Activated CD4-positive, alpha-beta T cell treated with anti-CD3 and anti-CD28 coated beads, Interleukin-2, amount 50 U/mL, for 48 hours (primary cell): ENCODE results near the gene SORL1-AS1.
"Not testable (repeated sequence)": the region's sequence is repeated elsewhere in the genome, so short reads cannot be mapped to it uniquely, and the experiment has no call there.

Source experiments
- DNase-seq, 2 experiments: peaks; one replicate each; pipeline ENCODE4 v3.0.0-alpha.2; 2020

SORL1-AS1 gene

DNA sequence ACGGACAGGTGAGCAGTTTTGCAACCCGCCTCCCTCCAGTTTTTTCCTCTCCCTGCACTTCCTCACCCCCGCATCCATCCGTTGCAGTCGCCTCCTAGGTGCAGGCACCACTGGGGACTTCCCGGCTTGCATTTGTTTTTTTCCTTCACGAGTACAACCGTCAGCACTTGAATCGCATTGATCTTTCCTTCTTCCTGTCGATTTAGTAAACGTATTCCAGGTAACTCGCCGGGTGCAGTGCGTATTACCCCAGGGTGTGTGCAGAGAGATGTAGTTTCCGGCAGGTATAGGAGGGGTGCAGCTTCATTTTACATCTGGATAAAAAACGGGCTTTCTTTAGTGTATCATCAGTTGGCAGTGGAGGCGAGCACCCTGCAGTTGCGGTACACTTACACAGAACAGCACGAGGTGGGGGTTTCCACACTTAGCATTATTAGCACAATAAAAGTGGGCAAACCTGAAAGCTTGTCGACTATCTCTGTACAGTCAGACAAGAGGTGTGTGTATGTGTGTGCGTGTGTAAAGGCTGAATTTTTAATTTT lies at the start of gene SORL1-AS1:
Gene SORL1-AS1 (minus strand): TSS at position 359 of the 542 bp plus-strand sequence.
- DNase-seq, result peak; percentile 49 to 63

DNA sequence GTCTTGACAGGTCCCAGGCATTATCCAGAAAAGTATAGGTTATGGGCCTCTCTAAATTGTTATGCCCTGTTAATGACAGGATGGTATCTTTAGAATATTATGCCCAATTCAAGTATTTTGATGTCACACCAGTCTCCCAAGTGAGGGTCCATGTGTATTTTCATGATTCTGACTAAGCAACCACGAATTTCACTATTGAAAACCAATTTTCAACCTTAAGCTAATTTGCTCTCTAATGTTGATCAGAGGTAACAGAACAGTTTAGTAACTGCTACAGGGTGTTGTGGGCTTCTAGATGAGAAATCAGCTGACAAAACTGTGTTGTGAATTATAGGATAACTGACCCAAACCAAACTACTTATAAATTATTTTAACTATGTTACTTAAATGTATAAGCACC lies 48.0 kb upstream of the SORL1-AS1 start:
- no peak for DNase-seq

DNA sequence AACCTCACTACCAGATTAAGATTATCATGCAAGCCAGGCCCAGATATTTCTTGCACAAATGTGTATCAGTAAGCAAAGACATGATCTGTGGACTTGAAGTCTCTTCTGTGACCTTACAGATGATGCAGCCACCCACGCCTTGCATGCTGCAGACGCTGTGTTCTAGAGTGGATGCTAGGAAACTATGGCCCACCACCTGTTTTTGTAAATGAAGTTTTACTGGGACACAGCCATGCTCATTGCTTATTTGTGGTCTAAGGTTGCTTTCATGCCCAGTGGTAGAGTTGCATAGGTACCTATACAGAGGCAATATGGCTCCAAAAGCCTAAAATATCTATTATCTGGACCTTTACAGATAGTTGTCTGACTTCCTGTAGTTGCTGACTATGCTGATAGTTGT lies 47.5 kb upstream of the SORL1-AS1 start:
- DNase-seq, result no peak

DNA sequence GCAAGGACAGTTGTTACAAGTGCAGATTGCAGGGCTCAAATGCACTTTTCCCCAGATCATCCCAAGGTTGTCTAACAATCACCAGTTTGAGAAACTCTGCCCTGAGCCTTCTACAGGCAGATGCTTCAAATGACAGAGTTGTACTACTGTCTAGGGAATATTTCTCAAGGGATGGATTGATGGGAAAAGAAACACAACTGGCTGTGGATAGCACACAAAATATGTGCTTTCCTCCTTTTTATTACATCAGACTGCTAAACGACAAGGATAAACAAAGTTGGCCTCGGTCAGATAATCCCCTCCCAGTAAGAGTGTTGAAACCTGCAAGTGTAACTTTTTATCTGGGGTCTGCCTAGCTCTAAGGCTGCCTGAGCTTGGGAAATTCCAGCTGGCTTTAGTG lies 46.6 kb upstream of the SORL1-AS1 start:
- DNase-seq, result no peak

DNA sequence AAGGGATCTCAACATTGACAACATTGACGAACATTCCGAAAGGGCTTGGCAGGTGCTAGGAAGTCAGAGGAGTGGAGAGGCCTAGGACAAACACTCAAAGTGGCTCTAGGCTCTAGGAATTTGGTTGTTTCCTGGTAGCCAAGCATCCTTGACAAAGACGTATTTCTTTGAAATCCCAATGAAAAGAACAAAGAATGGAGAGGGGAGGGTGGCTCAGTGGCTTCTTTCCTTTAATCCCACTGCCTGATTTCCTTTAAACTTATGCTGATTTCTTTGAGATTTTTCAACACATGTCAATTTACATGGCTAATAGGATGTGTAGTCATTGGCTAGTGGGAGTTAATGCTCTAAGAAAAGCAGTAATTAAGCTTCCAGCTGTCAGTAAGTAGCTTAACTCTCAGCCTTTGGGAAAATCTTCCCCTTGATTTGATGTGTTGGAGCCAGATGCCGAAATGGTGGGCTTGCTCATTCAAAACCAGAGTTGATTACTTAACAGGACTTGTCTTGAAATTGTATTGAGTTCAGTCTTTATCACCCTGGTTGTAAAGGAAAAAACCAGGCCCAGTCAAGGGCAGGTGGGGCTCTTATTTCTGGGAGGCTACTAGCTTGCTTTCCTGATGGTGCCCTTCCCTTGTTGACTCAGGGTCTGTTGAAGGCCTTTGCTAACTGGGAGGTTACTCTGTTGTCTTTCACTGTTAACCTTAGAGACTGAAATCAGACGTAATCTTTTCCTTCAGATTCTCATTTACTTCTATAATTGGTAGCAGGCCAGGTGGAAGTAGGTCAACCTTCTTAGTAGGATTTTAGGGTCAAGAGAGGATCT lies 44.6 kb upstream of the SORL1-AS1 start:
- DNase-seq, result no peak

DNA sequence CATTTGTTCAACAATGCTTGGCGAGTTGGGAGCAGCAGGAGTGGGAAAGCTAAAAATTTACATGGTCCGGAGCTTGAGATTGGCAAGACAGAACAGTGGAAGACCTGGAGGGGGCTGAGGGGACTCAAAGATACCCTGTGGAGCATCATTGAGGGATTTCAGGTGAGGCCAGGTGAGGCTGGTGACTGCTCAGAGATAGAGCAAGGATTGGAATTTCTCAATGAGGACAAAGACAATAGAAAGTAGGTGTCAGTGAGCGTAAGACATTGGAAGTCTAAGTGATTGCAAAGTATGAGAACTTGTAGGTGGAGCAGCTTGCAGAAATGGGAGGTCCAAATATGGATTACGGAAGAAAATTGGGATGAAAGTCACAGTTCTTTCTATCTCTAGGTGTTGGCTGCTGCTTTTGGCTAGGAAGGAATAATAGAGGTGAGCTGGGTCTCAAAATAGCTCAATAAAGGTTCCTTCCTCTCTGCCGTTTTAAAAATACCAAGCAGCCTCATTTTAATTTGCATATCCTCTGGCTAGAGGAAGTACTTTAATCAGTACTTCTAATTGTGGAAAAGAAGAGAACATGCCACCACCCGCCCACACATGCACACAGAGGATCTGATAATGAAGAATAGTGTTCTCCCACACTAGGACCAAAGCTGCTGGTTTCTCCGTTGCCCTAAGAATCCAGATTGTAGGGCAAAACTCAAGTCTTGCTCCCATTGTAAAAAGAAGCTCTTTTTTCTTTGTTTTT lies 41.8 kb upstream of the SORL1-AS1 start:
- peak; percentile 53 to 69 for DNase-seq

DNA sequence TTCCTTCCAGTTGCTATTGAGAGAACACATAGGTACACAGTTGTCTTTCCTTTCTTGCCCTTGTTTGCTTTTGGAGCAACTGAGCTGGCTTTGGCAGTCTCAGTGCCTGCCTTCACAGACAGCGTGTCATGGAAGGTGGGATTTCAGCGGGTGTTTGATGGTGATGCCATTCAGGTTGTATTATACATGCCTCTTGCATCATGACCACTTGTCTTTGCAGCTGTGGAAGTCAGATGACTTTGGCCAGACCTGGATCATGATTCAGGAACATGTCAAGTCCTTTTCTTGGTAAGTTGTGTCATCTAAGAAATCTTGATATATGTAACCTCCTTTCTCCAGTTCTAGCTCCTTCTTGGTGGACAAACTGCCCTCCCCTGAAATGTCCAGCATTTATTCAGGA lies 37.1 kb upstream of the SORL1-AS1 start:
- DNase-seq, result no peak

DNA sequence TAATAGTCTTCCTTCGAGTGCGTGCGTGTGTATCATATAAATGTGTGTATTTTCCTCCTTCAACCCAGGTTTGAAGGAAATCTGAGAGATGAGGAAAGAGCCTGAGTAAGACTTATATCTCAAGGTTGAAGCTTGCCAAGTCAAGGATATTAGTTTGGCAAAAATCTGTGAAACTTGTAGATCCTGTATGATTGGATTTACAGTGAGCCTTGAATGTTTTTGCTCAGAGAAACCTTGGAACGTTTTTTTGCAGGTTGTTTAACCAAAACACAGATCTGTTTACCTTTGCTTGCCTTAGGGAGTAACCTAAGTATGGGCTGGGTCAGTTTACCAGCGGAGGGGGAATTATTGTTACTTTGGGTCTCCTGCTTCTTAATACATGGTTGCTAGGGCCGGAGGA lies 35.9 kb upstream of the SORL1-AS1 start:
- no peak for DNase-seq

DNA sequence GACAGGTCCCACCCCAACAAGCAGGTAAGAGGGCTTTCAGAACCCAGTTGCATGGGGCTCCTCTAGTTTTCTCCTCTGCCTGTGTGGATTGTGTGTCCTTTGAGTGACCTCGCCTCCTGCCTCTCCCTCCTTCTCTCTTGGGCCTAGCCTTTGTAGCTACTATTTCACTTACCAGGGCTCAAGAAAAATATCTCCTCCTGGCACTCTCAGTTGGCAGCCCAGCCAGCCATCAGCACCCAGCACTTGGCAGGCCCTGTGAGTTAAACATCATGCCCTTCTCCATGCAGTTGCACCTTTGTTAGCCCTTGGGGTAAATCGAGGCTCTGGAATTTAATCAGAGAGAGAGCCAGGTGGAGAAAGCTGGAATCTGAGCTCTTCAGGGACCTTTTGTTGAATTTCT lies 35.4 kb upstream of the SORL1-AS1 start:
- no peak for DNase-seq

DNA sequence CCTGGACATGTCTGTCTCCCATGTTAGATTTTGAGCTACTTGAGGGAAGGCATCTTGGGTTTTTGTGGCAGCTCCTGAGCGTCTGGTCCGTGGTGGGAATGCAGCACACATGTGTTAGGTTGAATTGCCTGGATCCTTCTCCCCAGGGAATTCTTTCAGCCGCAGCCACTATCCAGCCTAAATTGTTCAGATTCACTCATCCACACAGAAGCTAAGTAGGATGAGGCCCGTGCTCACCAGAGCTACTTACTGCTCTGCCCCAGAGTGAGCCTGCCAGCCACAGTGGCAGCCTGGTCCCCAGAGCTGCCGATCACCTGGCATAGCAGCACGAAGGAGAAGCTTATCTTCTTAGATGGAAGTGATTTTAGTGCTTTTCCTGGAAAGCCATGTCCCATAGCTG lies 34.4 kb upstream of the SORL1-AS1 start:
- no peak for DNase-seq

DNA sequence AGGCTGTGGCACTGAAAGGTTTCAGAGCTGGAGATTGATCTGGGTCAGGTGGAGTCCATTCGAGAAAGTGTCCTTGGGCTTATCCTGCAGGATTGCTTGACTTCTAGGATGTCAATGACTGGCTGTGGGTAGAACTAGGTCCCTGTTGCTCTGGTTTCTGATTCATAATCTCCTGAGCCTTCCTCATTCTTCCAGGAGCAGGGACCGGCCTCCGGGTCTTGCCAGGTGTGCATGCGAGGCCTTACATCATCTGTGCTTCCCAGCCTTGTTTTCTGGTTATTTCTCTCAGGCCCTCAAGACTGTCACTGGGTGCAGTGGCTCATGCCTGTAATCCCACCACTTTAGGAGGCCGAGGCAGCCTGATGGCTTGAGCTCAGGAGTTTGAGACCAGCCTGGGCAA lies 33.3 kb upstream of the SORL1-AS1 start:
- no peak for DNase-seq

DNA sequence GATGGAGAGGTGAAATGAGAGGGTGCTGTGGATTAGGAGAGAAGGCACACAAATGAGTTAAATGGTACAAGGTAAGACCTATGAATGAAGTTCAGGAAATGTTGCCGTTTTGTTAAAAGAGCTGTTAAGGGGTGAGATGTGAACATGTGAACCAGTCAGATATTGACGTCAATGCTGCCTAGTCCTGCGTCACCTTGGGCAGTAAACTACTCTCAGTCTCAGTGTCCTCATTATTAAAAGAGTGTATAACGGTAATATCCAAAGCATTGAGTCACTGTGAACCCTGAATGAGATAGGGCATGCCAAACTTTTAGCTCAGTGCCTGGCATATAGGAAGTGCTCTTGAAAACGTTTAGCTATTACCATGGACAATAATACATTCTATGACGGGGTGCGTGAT lies 32.4 kb upstream of the SORL1-AS1 start:
- no peak for DNase-seq

DNA sequence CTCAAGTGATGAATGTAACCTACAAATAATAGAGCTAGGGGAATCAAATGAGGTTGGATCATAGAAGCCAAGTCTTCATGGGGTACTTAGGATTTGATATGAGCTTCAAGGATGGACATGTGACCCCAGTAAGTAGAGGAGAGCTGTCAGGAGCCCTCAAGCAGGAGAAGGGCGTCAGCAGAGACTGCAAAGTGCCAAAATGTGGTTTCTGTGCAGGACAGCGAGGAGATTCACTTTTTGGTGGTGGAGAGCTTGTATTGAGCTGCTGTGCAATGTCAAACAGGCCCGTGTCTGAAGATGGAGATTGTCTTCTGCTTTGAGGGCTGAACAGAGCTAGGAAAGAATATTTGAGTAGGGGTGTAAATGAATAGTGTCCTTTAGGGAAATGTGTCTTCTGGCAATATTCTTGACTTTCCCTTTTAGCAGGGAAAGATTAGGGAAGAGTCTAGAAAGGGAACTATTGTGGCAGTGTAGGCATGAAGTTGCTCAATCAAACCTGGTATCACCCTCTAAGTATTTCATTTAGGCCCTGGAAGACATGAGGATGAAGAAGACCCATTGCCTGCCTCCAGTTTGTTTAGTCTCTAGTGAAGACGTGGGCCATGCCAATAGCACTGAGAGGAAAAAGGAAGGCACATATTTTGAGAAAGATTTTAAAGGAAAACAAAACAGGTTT lies 31.2 kb upstream of the SORL1-AS1 start:
- DNase-seq, result no peak

DNA sequence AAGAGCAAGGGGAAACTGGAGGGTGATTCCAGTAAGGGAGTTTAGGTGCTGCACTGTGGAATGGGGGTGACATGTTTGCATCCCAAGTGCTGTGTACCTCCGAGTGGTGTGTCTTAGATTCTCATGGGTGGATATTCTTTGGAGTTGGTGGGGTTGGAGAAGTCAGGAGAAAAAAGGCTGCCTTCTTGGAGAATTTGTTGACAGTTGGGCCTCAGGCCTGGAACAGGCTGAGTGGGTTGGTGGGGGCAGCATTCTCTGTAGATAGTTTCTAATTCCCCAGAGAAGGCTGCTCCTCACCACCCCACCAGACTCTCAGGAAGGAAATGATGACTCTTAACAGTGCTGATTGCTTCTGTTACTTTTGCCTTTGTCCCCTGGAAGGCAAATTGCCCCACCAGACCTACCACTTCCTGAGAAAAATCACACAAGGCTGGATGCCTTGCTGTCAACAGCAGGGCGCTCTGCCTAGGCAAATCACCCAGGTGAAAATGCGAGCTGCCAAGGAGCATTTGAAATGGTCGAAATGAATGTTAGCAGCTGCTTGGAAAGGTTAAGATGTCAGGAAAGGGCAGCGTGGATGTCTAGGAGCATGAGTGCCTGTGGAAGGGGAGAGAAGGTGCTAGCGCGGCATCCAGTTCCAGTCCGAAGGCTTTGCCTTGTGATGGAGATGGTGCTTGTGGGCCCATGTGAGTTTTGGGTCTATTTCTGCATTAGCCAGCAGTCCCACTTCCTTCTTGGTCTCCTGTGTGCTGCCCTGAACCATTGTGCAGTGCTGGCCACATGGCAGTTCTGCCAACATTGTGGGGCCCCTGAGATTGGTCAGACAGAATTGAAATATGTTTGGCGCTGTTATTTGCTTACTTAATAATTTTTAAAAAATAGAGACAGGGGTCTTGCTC lies 29.7 kb upstream of the SORL1-AS1 start:
- DNase-seq, result peak; percentile 43 to 58

DNA sequence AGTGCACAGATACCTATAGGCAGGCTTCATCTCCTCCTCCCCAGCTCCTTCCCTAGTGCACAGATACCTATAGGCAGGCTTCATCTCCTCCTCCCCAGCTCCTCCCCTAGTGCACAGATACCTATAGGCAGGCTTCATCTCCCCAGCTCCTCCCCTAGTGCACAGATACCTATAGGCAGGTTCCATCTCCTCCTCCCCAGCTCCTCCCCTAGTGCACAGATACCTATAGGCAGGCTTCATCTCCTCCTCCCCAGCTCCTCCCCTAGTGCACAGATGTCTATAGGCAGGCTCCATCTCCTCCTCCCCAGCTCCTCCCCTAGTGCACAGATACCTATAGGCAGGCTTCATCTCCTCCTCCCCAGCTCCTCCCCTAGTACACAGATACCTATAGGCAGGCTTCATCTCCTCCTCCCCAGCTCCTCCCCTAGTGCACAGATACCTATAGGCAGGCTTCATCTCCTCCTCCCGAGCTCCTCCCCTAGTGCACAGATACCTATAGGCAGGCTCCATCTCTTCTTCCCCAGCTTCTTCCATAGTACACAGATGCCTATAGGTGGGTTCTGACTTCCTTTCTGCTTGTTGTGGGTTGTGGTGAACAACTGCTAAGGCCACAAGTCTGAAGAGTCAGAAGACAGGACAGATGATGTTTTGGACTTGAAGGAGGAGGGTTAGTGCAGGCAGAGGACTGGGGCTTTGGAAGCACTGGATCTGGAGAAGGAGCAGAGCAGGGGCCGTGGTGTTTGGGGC lies 28.9 kb upstream of the SORL1-AS1 start:
- not testable (repeated sequence) for DNase-seq

DNA sequence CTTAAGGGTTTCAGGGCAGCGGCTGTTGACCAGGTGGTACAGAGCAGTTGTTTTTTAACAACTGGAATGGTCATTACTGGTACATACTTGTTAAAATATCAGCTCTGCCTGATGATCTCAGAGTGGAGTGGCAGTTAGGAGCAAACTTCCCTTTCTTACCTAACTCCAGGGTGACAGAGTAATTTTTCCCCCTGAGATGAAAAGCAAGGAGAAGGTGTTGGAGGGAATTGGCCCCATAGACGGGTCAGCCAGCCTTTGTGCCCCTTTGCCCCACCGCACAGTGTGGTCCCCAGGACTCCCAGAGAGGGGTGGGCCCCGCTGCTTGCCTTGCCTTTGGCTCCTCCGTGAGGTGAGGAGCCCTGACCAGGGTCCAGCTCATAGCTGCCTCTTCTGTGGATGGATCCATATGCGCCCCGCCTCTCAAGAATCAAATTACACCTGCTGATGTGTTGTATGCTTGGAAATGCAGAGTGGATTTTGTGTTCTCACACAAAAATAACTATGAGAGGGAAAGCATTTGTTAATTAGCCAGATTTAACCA lies 27.0 kb upstream of the SORL1-AS1 start:
- DNase-seq, result no peak

DNA sequence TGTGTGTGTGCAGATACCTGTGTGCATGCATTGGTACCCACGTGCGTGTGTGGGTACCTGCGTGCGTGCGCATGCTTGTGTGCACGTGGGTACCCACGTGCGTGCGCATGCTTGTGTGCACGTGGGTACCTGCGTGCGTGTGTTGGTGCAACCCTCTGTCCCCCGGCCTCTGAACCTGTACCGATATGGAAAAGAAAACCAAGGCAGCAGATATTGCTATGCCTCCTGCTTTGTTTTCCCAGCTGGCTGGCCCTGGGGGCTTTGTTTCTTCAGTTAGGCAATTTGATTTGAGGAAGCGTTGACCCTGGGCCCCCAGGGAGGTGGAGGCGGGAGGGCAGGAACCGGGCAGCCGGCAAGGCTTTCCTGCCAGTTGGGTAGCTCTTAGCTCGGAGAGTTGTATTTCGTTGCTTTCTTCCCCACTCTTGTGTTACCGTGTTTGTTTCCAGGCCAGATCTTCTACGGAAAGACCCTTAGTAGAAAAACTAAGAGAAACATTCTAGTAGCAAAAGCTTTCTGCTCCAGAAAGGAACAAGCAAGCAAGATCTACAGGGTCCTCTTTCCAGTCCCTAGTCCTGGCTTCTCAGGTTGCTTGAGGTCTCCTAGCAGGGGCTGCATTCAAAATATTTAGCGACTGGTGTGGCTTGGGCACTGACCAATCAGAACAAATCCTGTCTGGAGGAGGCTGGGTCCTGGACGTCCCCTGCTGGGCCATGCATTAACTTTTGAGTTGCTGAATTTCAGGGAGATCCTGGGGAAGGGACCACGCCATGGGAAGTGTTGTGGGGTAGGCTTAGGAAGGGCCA lies 26.3 kb upstream of the SORL1-AS1 start:
- DNase-seq, result no peak

DNA sequence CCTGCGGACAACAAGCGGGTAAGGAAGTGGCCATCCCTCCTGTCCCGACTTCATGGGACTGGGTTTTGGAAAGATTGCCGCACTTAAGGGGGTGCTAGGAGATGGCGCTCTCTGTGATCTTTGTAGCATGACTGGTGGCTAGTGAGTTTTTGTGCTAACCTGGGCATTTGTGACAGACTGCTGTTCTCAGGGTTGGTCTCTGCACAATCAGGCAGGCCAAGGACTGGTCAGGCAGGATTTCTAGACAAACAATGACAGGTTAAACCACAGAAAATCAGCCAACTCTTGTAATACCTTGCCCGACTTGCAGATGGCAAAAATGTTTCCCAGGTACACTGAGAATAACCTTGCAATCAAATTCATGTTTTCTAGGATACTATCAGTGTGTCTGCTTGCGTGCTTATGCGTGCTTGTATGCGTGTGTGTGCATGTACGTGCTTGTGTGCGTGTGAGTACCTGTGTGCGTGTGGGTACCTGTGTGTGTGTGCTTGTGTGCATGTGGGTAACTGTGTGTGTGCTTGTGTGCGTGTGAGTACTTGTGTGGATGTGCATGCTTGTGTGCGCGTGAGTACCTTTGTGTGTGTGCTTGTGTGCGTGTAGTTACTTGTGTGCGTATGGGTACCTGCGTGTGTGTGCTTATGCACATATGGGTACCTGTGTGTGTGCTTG lies 25.6 kb upstream of the SORL1-AS1 start:
- no peak for DNase-seq

DNA sequence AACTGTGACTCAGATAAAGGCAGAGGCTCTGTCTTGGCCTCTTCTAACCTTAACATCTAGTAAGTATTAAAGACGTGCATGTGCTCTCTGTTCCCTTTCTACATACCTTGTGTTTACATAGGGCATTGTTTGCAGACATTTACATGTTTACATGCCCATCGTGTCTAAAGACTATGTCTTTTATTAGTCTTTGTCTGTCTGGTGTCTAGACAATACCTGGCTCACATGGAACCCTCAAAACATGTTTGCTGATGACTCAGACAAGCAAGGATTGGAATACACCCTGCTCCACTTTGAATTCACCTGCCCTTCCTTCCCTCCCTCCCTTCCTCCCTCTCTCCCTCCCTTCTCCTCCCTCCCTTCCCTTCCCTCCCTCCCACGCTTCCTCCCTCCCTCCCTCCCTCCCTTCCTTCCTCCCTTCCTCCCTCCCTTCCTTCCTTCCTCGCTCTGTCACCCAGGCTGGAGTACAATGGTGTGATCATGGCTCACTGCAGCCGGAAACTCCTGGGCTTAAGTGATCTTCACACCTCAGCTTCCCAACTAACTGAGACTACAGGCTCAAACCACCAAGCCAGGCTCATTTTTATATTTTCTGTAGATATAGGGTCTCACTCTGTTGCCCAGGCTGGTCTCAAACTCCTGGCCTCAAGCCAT lies 23.7 kb upstream of the SORL1-AS1 start:
- no peak for DNase-seq
